Measurements from ENCODE around the gene FXR1.

Gene FXR1

DNA sequence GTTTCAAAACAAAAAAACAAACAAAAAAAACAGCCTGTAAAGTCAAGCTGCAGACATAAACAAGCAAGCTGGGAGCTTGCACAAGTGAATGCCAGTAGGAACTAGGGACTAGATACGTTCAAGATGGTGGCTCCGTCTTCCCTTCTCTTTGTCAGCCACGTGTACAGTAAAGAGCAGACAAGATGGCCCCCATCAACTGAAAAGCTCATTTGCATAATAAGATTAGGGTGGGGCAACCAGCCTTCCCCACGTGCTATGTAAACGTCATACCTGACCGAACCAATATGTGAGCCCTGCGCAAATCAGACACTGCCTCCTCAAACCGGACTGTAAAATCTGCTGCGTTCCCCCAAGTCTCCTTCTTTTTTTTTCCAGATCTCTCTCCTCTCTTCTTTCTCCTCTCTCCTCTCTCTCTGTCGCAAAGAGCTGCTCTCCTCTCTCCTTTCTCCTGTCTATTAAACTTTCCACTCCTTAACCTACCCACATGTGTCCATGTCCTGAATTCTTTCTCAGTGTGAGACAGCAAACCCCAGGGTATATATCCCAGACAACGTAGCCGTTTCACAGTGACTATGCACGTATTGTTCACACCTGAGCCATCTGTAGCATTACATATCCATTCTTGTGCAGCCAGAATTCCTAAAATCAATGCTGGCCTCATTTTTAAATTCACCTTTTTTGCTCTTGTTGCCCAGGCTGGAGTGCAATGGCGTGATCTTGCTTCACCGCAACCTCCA, 31.2 kb upstream of the FXR1 start:
- H3K27me3 Mint-ChIP-seq (ENCODE audit: low read depth) = no peaks in the 10 kb centered on the region
- H3K9me3 Mint-ChIP-seq = no peaks in the 10 kb centered on the region
- TF ChIP-seq, protein P1, sequence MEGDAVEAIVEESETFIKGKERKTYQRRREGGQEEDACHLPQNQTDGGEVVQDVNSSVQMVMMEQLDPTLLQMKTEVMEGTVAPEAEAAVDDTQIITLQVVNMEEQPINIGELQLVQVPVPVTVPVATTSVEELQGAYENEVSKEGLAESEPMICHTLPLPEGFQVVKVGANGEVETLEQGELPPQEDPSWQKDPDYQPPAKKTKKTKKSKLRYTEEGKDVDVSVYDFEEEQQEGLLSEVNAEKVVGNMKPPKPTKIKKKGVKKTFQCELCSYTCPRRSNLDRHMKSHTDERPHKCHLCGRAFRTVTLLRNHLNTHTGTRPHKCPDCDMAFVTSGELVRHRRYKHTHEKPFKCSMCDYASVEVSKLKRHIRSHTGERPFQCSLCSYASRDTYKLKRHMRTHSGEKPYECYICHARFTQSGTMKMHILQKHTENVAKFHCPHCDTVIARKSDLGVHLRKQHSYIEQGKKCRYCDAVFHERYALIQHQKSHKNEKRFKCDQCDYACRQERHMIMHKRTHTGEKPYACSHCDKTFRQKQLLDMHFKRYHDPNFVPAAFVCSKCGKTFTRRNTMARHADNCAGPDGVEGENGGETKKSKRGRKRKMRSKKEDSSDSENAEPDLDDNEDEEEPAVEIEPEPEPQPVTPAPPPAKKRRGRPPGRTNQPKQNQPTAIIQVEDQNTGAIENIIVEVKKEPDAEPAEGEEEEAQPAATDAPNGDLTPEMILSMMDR (IDR thresholded peaks at IDR 0.05; ENCODE audit: unreplicated experiment in 3 of 3) = no peak
- H3K36me3 Mint-ChIP-seq (ENCODE audit: low read depth) = no peaks in the 10 kb centered on the region
- H3K4me1 Mint-ChIP-seq = no peaks in the 10 kb centered on the region
- no peak overlapping the region for H3K4me3 Mint-ChIP-seq
- H3K27ac Mint-ChIP-seq = no peak overlapping the region

GRCh38 chr3:180882115-180882514, 30.4 kb upstream of the FXR1 start:
- no peaks in the 10 kb centered on the region for H3K27me3 Mint-ChIP-seq (ENCODE audit: low read depth)
- no peaks in the 10 kb centered on the region for H3K4me1 Mint-ChIP-seq
- TF ChIP-seq, protein P1 (IDR thresholded peaks at IDR 0.05; ENCODE audit: unreplicated experiment in 3 of 3) = no peak
- H3K36me3 Mint-ChIP-seq (ENCODE audit: low read depth) = no peaks in the 10 kb centered on the region
- no peak overlapping the region for H3K4me3 Mint-ChIP-seq
- no peak overlapping the region for H3K27ac Mint-ChIP-seq
- H3K9me3 Mint-ChIP-seq = no peaks in the 10 kb centered on the region

- no peak overlapping the region for H3K27ac Mint-ChIP-seq
- no peaks in the 10 kb centered on the region for H3K4me1 Mint-ChIP-seq
- TF ChIP-seq, protein P1 (IDR thresholded peaks at IDR 0.05; ENCODE audit: unreplicated experiment in 3 of 3) = no peak
- H3K9me3 Mint-ChIP-seq = peaks cover 9% of the 10 kb centered on the region
- H3K4me3 Mint-ChIP-seq = no peak overlapping the region
- H3K36me3 Mint-ChIP-seq (ENCODE audit: low read depth) = no peaks in the 10 kb centered on the region
- no peaks in the 10 kb centered on the region for H3K27me3 Mint-ChIP-seq (ENCODE audit: low read depth)
These were observed 23.4 kb upstream of the FXR1 start for GRCh38 chr3:180888992-180889560.

GRCh38 chr3:180898572-180898971, 13.9 kb upstream of the FXR1 start:
- TF ChIP-seq, protein P1 (IDR thresholded peaks at IDR 0.05; ENCODE audit: unreplicated experiment in 3 of 3) = no peak
- Mint-ChIP-seq H3K27me3 (ENCODE audit: low read depth) (peaks cover 4% of the 10 kb centered on the region), H3K4me1 (no peaks in the 10 kb centered on the region), H3K27ac (no peak overlapping the region), H3K4me3 (no peak overlapping the region), H3K9me3 (peaks cover 6% of the 10 kb centered on the region), H3K36me3 (ENCODE audit: low read depth) (no peaks in the 10 kb centered on the region)

DNA sequence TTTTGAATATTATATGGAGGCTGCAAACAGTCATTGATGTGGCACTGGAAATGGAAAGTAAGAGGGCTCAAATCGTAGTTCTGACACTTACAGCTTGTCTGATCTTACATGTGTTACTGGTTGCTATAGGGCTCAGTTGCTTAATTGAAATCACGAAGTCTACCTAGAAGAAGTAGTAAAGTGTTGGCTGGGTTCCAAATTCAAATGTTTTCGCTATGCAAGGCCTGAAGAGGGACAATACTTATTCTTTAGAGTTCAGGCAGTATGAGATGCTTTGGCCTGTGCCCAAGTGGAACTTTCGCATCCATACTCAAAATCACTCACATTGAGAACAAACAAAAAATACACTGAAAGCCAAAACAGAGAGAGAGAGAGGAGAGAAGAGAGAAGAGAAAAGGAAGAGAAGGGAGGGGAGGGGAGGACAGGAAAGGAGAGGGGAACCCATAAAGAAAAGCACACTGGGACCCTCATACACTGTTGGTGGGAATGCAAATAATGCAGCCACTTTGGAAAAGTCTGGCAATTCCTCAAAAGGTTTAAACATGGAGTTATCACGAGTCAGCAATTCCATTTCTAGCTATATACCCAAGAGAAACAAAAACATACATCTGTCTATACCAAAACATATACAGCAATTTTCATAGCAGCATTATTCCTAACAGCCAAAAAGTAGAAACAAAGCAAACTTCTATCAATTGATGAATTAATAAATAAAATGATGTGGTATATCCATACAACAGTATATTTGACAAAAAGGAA, 2.9 kb upstream of the FXR1 start:
- no peaks in the 10 kb centered on the region for H3K36me3 Mint-ChIP-seq (ENCODE audit: low read depth)
- H3K4me1 Mint-ChIP-seq = peaks cover 16% of the 10 kb centered on the region
- H3K9me3 Mint-ChIP-seq = peaks cover 3% of the 10 kb centered on the region
- H3K27ac Mint-ChIP-seq = peak overlapping the region in 1 of 3 experiments; percentile 3
- H3K4me3 Mint-ChIP-seq = peak overlapping the region; percentile 55 to 73 (median 60)
- H3K27me3 Mint-ChIP-seq (ENCODE audit: low read depth) = no peaks in the 10 kb centered on the region
- TF ChIP-seq, protein P1 (IDR thresholded peaks at IDR 0.05; ENCODE audit: unreplicated experiment in 3 of 3) = no peak

All from nephron (organoid).